RPMI8226 (cell line): Measurements from ENCODE around the gene MUC5B.
A peak's percentile ranks its signal among the peaks of the same experiment; 100 is the strongest.
"Not testable (repeated sequence)": the region's sequence is repeated elsewhere in the genome, so short reads cannot be mapped to it uniquely, and the experiment has no call there.

ENCODE experiments used
- DNase-seq: peaks from one replicate; pipeline ENCODE4 v3.0.0-alpha.2; 2015

The MUC5B gene

DNA sequence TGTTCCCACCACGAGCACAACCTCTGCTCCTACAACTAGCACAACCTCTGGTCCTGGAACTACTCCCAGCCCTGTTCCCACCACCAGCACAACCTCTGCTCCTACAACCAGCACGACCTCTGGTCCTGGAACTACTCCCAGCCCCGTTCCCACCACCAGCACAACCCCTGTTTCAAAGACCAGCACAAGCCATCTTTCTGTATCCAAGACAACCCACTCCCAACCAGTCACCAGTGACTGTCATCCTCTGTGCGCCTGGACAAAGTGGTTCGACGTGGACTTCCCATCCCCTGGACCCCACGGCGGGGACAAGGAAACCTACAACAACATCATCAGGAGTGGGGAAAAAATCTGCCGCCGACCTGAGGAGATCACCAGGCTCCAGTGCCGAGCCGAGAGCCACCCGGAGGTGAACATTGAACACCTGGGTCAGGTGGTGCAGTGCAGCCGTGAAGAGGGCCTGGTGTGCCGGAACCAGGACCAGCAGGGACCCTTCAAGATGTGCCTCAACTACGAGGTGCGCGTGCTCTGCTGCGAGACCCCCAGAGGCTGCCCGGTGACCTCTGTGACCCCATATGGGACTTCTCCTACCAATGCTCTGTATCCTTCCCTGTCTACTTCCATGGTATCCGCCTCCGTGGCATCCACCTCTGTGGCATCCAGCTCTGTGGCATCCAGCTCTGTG lies 30.9 kb upstream of the MUC5B start:
- DNase-seq = not testable (repeated sequence)

- DNase-seq = no peak
Observed at GRCh38 chr11:1192741-1193325, 30.0 kb upstream of the MUC5B start.

DNA sequence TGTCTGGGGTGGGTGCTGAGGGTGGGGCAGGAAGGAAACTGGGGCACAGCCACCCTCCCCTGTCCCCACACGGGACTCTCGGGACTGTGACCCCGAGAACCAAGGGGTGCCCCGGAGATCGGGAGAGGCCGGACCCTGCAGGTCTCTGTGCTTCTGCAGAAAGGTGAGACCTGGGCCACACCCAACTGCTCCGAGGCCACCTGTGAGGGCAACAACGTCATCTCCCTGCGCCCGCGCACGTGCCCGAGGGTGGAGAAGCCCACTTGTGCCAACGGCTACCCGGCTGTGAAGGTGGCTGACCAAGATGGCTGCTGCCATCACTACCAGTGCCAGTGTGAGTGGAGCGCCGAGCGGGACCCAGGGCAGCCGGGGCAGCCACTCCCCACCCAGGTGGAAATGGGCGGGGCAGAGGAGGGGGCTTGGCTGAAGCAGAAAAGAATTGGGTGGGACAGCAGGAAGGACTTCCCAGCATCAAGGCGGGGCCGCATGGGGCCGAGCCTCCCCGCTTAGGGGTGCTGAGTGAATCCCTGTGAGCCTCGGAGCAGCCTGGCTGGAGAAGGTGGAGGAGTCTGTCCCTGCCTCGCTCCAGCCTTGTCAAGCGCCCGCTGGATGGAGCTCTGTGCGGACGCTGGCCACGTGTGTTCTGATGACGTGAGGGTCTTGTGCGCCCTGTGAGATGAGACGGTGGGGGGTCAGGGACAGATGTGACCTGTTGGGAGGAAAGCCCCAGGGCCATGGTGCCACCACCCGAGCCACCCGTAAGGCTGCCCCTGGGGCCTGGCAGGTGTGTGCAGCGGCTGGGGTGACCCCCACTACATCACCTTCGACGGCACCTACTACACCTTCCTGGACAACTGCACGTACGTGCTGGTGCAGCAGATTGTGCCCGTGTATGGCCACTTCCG lies 29.3 kb upstream of the MUC5B start:
- no peak for DNase-seq

- no peak for DNase-seq
Observed at GRCh38 chr11:1194231-1194976, 28.5 kb upstream of the MUC5B start.

GRCh38 chr11:1194977-1195681 lies 27.7 kb upstream of the MUC5B start:
- DNase-seq = no peak

DNA sequence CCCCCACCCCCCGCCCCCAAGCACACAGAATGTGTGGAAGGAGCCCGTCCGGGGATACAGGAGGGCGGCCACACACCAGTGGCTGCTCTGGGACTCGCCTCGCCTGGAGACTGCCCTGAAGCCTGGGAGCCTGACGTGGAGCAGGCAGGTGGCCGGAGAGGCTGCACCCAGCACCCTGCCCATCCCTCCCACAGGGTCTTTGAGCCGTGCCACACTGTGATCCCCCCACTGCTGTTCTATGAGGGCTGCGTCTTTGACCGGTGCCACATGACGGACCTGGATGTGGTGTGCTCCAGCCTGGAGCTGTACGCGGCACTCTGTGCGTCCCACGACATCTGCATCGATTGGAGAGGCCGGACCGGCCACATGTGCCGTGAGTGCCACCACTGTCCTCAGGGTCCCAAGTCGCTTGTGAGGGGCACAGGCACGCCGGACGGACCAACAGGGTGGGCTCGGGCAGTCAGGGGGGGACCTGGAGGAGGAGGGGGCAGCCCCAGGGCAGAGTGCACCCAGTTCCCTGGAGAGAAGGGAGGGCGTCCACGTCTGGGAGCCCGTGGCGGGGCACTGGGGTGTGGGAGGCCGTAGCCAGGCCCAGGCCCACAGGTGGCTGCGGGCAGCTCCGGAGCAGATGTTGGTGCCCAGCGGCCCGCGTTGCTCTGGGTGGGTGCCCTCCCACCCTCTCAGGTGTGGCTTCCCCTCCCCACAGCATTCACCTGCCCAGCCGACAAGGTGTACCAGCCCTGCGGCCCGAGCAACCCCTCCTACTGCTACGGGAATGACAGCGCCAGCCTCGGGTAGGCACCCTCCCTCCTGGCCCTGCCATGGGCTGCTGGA lies 27.0 kb upstream of the MUC5B start:
- no peak for DNase-seq

DNA sequence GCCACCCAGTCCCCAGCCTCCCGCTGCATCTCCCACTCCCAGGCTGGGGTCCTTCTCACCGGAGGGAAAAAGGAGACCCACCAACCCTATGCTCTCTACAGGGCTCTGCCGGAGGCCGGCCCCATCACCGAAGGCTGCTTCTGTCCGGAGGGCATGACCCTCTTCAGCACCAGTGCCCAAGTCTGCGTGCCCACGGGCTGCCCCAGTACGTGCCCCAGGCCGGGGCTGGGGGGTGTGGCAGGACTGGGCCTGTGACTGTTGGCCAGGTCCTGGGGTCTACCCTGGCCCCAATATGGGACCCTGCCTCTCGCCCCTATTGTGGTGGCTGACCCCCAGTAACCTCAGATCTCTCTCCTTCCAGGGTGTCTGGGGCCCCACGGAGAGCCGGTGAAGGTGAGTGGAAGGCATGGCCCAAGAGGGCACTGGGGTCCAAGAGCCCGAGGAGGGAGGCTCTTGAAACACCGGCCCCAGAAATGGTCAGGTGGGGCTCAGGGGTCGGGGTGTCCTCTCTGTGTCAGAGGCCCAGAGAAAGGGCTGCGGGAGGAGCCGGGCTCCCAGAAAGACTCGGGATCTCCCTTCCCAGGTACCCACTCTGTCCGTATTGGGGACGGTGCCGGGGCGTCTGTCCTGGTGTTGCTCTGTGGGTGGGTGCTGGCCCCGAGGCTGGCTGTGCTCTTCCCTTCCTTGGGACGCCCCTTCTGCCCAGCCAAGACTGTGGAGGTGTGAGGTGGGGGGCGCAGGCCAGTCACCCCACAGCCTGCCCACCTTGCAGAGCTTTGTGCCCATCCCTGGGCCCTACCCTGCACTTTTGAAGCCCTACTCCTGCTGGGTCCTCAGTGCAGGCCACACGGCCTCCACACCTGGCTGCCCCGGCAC lies 26.1 kb upstream of the MUC5B start:
- no peak for DNase-seq

DNA sequence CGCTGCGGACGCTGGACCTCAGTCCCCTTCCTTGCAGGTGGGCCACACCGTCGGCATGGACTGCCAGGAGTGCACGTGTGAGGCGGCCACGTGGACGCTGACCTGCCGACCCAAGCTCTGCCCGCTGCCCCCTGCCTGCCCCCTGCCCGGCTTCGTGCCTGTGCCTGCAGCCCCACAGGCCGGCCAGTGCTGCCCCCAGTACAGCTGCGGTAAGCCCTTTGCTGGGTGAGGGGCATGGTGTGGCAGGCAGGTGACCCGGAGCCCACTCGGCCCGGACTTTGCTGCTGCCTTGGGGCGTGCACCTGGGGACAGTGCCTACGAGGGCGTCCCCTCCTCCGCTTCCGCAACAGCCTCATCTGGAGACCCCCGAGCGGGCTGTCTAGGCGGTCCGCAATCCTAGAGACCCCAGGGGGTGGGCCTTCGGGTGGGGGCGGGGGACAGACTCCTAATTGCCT lies 25.4 kb upstream of the MUC5B start:
- no peak for DNase-seq

DNA sequence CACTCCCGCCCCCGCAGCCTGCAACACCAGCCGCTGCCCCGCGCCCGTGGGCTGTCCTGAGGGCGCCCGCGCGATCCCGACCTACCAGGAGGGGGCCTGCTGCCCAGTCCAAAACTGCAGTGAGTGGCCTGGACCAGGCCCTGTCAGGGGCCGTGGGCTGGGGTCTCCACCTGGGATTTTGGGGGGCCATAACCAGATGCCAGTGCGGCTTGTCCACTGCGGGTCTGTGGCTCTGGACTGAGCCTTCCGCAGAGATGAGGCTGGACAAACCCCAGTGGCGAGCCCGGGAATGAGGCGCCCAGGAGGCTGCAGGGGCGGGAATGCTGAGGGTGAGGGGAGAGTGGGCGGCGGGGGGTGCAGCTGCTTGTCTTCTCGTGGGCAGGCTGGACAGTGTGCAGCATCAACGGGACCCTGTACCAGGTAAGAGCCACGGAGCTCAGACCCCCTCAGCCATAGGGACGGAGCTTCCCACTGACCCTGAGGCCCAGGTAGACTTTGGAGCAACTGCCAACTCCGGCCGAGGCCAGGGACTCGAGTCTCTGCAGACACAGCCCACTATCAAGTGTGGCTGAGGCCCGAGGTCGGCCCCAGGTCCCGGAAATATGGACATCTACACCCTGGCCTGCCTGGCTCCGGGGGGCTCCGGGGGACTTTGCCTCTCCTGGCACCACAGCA lies 24.8 kb upstream of the MUC5B start:
- DNase-seq = no peak

- peak; percentile 58 for DNase-seq
Observed at GRCh38 chr11:1198561-1199240, 24.2 kb upstream of the MUC5B start.

GRCh38 chr11:1199241-1199750 lies 23.6 kb upstream of the MUC5B start:
- no peak for DNase-seq

GRCh38 chr11:1199751-1200610 lies 22.9 kb upstream of the MUC5B start:
- no peak for DNase-seq

- no peak for DNase-seq
Observed at GRCh38 chr11:1200611-1201191, 22.2 kb upstream of the MUC5B start.

DNA sequence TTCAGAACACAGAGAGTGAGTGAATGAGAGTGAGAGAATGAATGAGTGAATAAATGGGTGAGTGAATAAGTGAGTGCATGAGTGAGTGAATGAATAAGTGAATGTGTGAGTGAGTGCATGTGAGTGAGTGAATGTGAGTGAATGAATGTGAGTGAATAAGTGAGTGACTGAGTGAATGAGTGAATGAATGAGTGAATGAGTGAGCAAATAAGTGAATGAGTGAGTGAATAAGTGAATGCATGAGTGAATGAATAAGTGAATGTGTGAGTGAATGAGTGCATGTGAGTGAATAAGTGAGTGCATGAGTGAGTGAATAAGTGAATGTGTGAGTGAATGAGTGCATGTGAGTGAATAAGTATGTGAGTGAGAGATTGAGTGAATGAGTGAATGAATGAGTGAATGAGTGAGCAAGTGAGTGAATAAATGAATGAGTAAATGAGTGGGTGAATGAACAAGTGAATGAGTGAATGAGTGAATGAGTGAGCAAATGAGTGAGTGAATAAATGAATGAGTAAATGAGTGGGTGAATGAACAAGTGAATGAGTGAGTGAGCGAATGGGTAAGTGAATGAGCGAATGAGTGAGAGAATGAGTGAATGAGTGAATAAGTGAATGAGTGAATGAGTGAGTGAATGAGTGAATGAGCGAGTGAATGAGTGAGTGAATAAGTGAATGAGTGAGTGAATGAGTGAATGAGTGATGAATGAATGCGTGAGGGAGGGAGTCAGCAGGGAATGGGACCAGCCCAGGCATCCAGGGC lies 21.3 kb upstream of the MUC5B start:
- DNase-seq = no peak

DNA sequence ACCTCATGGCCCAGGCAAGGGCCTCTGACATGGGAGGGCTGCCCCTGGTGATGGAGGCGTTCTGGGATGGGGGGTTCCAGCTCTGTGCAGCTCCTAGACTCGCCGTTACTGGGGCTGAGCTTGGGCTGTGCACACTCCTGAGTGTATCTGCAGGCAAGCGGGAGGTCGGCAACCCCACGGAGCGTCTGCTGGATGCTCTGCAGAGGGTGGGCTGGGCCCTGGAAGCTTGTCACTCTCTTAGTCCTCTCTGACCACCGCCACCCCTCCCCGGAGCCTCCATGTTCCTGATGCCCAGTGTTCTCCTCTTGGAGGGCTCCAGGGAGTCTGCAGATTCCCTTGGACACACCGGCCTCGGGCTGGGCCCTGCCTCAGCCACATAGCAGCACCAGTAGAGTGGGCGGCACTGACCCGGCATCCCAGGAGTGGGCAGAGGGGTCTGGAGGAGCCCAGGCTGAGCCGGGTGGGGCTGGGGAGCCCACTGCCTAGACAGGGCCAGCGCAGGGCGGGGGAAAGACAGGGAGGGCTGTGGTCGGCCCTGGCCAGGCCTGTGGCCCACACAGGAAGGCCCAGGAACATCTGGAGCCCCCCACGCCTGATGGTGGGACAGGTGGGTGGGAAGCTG lies 20.6 kb upstream of the MUC5B start:
- DNase-seq = no peak

DNA sequence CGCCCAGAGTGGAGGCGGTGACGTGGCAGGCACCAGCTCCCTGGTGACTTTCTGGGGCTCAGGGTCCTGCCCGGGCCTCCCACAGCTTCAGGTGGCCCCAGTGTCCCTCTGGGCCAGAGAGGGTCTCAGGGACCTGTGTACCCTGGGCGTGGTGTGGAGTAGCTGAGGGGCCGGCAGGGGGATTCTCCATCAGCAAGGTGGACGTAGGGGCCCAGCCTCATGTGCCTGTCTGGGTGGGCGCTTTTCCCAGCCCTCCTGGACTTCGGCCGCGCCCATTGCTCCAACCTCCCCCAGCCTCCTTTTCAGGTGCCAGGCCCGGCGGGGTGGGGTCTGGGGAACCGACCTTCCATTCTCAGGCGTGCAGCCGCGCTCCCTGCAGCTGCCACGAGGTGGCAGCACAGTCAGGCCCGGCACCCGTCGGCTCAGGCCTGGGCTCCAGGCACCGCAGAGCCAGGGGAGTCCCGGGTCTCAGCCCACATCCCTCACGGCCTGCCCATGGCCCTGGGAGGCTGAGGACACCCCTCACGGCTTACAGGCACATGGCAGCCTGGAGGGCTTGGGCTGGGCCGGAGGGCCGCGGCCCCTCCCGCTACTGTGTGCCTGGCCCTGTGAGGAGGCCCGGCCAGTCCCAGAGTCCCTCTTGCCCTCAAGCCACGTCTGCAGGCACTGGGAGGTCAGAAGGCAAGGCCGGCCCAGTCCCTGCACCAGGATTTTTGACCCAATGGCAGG lies 19.9 kb upstream of the MUC5B start:
- DNase-seq = peak; percentile 49
